Muscle of leg (tissue), 11 donors: ENCODE results near the gene SMYD2. TPM values are rescaled to one million over a fixed set of nuclear protein-coding genes. Genes with fewer than 3 reads are reported as not detected.
A peak's percentile ranks its signal among the peaks of the same experiment; 100 is the strongest.

Source experiments
- DNase-seq: peaks from one replicate; pipeline ENCODE4 v3.0.0; 2013
- H3K27ac ChIP-seq: one replicate; pipeline ENCODE4 v1.5.1; 2013; ENCODE audit warnings: mild to moderate bottlenecking, low read length, control low read depth
- H3K27me3 ChIP-seq: one replicate; pipeline ENCODE4 v1.6.1; 2013; ENCODE audit warnings: low read length; ENCODE audit not compliant: control insufficient read depth, insufficient read depth
- H3K36me3 ChIP-seq: one replicate; pipeline ENCODE4 v1.6.1; 2013; ENCODE audit warnings: low read length; ENCODE audit not compliant: control insufficient read depth, insufficient read depth
- H3K4me1 ChIP-seq: one replicate; pipeline ENCODE4 v1.6.1; 2013; ENCODE audit warnings: low read length; ENCODE audit not compliant: control insufficient read depth, insufficient read depth
- H3K4me3 ChIP-seq: one replicate; pipeline ENCODE4 v1.5.1; 2013; ENCODE audit warnings: low read length, control low read depth
- H3K9me3 ChIP-seq: replicated peaks from 2 replicates; pipeline ENCODE4 v1.6.1; 2013; ENCODE audit warnings: low read depth, low read length; ENCODE audit not compliant: control insufficient read depth
- WGBS: methylation state at CpG from one replicate; pipeline ENCODE4 v1.1.5; 2013; ENCODE audit warnings: missing lambda C conversion rate; ENCODE audit not compliant: insufficient coverage; 5-methylcytosine and 5-hydroxymethylcytosine counted together
- polyA plus RNA-seq, 8 donors: library from polyadenylated mRNA; unstranded; fragments of 120-200 nt; gene quantifications; one replicate each; pipeline versions ENCODE4 v1.2.1 to v1.2.3, GENCODE V29; 2013; ENCODE audit warnings: inconsistent platforms in 1 of 8, low replicate concordance in 1 of 8; ENCODE audit not compliant: insufficient read length in 8 of 8, insufficient read depth in 1 of 8
- total RNA-seq: library from RNA; stranded (reverse); fragments of 120-200 nt; gene quantifications from one replicate; pipeline ENCODE4 v1.2.4, GENCODE V29; 2013

SMYD2 gene
- total and polyA plus RNA-seq, 9 donors: 55.5 to 75.3 (median 69.4) TPM

- H3K36me3 ChIP-seq: peaks cover 38% of the 10 kb centered on the region
Measured at GRCh38 chr1:214326406-214326805, 45.4 kb downstream of the SMYD2 start.

GRCh38 chr1:214327514-214327913 lies 46.6 kb downstream of the SMYD2 start:
- Histone ChIP-seq H3K4me3 (no peak overlapping the region), H3K4me1 (peaks cover 4% of the 10 kb centered on the region), H3K27me3 (no peaks in the 10 kb centered on the region), H3K36me3 (peaks cover 42% of the 10 kb centered on the region), H3K9me3 (no peaks in the 10 kb centered on the region), H3K27ac (no peak overlapping the region)
- WGBS: 30% methylated on average over 1 of the region's 1 CpG
- DNase-seq: no peak

More at GRCh38 chr1:214326406-214326805, 45.4 kb downstream of the SMYD2 start:
- H3K27me3 ChIP-seq: no peaks in the 10 kb centered on the region
- H3K27ac ChIP-seq: no peak overlapping the region
- DNase-seq: no peak
- WGBS: 44% methylated on average over 1 of the region's 5 CpGs
- H3K4me1 ChIP-seq: peaks cover 4% of the 10 kb centered on the region
- no peak overlapping the region for H3K4me3 ChIP-seq
- no peaks in the 10 kb centered on the region for H3K9me3 ChIP-seq

GRCh38 chr1:214328770-214329469 lies 48.0 kb downstream of the SMYD2 start:
- H3K9me3 ChIP-seq: no peaks in the 10 kb centered on the region
- peaks cover 8% of the 10 kb centered on the region for H3K4me1 ChIP-seq
- DNase-seq: peak; percentile 86
- H3K4me3 ChIP-seq: no peak overlapping the region
- H3K27ac ChIP-seq: no peak overlapping the region
- WGBS: 56% methylated on average over 6 of the region's 11 CpGs
- peaks cover 46% of the 10 kb centered on the region for H3K36me3 ChIP-seq
- no peaks in the 10 kb centered on the region for H3K27me3 ChIP-seq

GRCh38 chr1:214329470-214330220 lies 48.7 kb downstream of the SMYD2 start:
- no peaks in the 10 kb centered on the region for H3K27me3 ChIP-seq
- H3K36me3 ChIP-seq: peaks cover 54% of the 10 kb centered on the region
- no peak for DNase-seq
- H3K4me3 ChIP-seq: no peak overlapping the region
- WGBS: 87% methylated on average over 19 of the region's 20 CpGs
- H3K27ac ChIP-seq: no peak overlapping the region
- no peaks in the 10 kb centered on the region for H3K9me3 ChIP-seq
- peaks cover 8% of the 10 kb centered on the region for H3K4me1 ChIP-seq

GRCh38 chr1:214330222-214330621 lies 49.3 kb downstream of the SMYD2 start:
- Histone ChIP-seq H3K27me3 (no peaks in the 10 kb centered on the region), H3K4me1 (peaks cover 8% of the 10 kb centered on the region), H3K9me3 (no peaks in the 10 kb centered on the region), H3K36me3 (peaks cover 58% of the 10 kb centered on the region), H3K4me3 (no peak overlapping the region), H3K27ac (no peak overlapping the region)
- DNase-seq: no peak
- 81% methylated on average over 2 of the region's 3 CpGs for WGBS

- whole genome bisulfite sequencing: 92% methylated on average over 5 of the region's 12 CpGs
- Histone ChIP-seq H3K9me3 (no peaks in the 10 kb centered on the region), H3K36me3 (peaks cover 56% of the 10 kb centered on the region), H3K27me3 (no peaks in the 10 kb centered on the region), H3K27ac (no peak overlapping the region), H3K4me3 (no peak overlapping the region), H3K4me1 (peaks cover 8% of the 10 kb centered on the region)
- DNase-seq: no peak
Measured at GRCh38 chr1:214330715-214331114, 49.8 kb downstream of the SMYD2 start.

GRCh38 chr1:214331180-214331579 lies 50.2 kb downstream of the SMYD2 start:
- no peak for DNase-seq
- H3K27me3 ChIP-seq: no peaks in the 10 kb centered on the region
- H3K27ac ChIP-seq: no peak overlapping the region
- no peak overlapping the region for H3K4me3 ChIP-seq
- peaks cover 56% of the 10 kb centered on the region for H3K36me3 ChIP-seq
- H3K4me1 ChIP-seq: peaks cover 8% of the 10 kb centered on the region
- H3K9me3 ChIP-seq: no peaks in the 10 kb centered on the region
- WGBS: no CpG with 5 or more reads among the region's 1 CpG

- Histone ChIP-seq H3K36me3 (peaks cover 49% of the 10 kb centered on the region), H3K9me3 (no peaks in the 10 kb centered on the region), H3K4me1 (peaks cover 8% of the 10 kb centered on the region), H3K27me3 (no peaks in the 10 kb centered on the region), H3K4me3 (no peak overlapping the region), H3K27ac (no peak overlapping the region)
- WGBS: 63% methylated on average over 8 of the region's 9 CpGs
- no peak for DNase-seq
Measured at GRCh38 chr1:214331827-214332423, 51.0 kb downstream of the SMYD2 start.

- H3K27ac ChIP-seq: peak overlapping the region; percentile 55
Measured at GRCh38 chr1:214332946-214333798, 52.2 kb downstream of the SMYD2 start.

More at GRCh38 chr1:214332946-214333798, 52.2 kb downstream of the SMYD2 start:
- peaks cover 46% of the 10 kb centered on the region for H3K36me3 ChIP-seq
- H3K9me3 ChIP-seq: no peaks in the 10 kb centered on the region
- peak; percentile 74 for DNase-seq
- no peaks in the 10 kb centered on the region for H3K27me3 ChIP-seq
- 76% methylated on average over 4 of the region's 6 CpGs for WGBS
- peaks cover 17% of the 10 kb centered on the region for H3K4me1 ChIP-seq
- no peak overlapping the region for H3K4me3 ChIP-seq
